Lower lobe of right lung (tissue), 2 donors: Measurements from ENCODE around the gene DYRK2. TPM values are rescaled to one million over a fixed set of nuclear protein-coding genes. Genes with fewer than 3 reads are reported as not detected.
A peak's percentile ranks its signal among the peaks of the same experiment; 100 is the strongest.

Experiments used
- ATAC-seq, 2 donors: fragments of 200-7000 bp; cut with Tn5 transposase; one replicate each; pipeline ENCODE4 v1.9.1; 2020 to 2022; ENCODE audit warnings: mild to moderate bottlenecking in 2 of 2, moderate library complexity in 2 of 2
- DNase-seq: peaks from one replicate; pipeline ENCODE4 v3.0.0-alpha.2; 2020
- H3K27ac ChIP-seq: fragments of 200-600 bp; one replicate; pipeline ENCODE4 v1.8.0; 2022
- H3K27me3 ChIP-seq: fragments of 200-600 bp; one replicate; pipeline ENCODE4 v1.8.0; 2022; ENCODE audit warnings: low read depth
- H3K36me3 ChIP-seq: fragments of 200-600 bp; one replicate; pipeline ENCODE4 v1.8.0; 2022; ENCODE audit warnings: mild to moderate bottlenecking
- H3K4me1 ChIP-seq: fragments of 200-600 bp; one replicate; pipeline ENCODE4 v1.8.0; 2022
- H3K4me3 ChIP-seq: fragments of 200-600 bp; one replicate; pipeline ENCODE4 v1.8.0; 2022; ENCODE audit warnings: mild to moderate bottlenecking
- H3K9me3 ChIP-seq: fragments of 200-600 bp; one replicate; pipeline ENCODE4 v1.8.0; 2022
- CTCF ChIP-seq: fragments of 200-600 bp; IDR thresholded peaks from one replicate; pipeline ENCODE4 v1.8.0; 2022; ENCODE audit warnings: antibody characterized with exemption, mild to moderate bottlenecking
- intact Hi-C: fragments of 100-400 bp; cut with DNase I; formaldehyde crosslinking; loops from one replicate; pipeline ENCODE4 v1.11.0; 2022
- total RNA-seq: library from RNA; stranded (reverse); fragmentation: NEBNext Ultra II Directional; extraction: Animal tissue kit (Norgen Biotek cat#: 25700); gene quantifications from one replicate; pipeline ENCODE4 v1.2.1, GENCODE V29; 2021
- donor health status: DM: no; HTN: yes; CAD: no; lungs with severe emphysema.

The DYRK2 gene
- total RNA-seq, 1 donor from 2014 or later: 17.6 TPM

- no peak for TF ChIP-seq CTCF
- H3K4me1 ChIP-seq: peaks cover 12% of the 10 kb centered on the region
- H3K27ac ChIP-seq: no peak overlapping the region
- no peak overlapping the region for H3K4me3 ChIP-seq
- peak; percentile 63 for DNase-seq
- ATAC-seq: peak; percentile 42 to 59
- H3K27me3 ChIP-seq: no peaks in the 10 kb centered on the region
- no peaks in the 10 kb centered on the region for H3K9me3 ChIP-seq
- no peaks in the 10 kb centered on the region for H3K36me3 ChIP-seq
- intact Hi-C loops: no loop called here
Measured at GRCh38 chr12:67633708-67634107, 14.8 kb upstream of the DYRK2 start.

- DNase-seq (no peak), ATAC-seq (peak in 1 of 2 donors; percentile 23)
- H3K27me3 ChIP-seq: no peaks in the 10 kb centered on the region
- no peaks in the 10 kb centered on the region for H3K36me3 ChIP-seq
- no peak for TF ChIP-seq CTCF
- H3K27ac ChIP-seq: no peak overlapping the region
- no peak overlapping the region for H3K4me3 ChIP-seq
- H3K4me1 ChIP-seq: peaks cover 12% of the 10 kb centered on the region
- intact Hi-C loops: no loop called here
- H3K9me3 ChIP-seq: no peaks in the 10 kb centered on the region
Measured at GRCh38 chr12:67634303-67634761, 14.2 kb upstream of the DYRK2 start.

- intact Hi-C loops: no loop called here
- no peaks in the 10 kb centered on the region for H3K4me1 ChIP-seq
- H3K9me3 ChIP-seq: no peaks in the 10 kb centered on the region
- TF ChIP-seq CTCF: no peak
- ATAC-seq (no peak), DNase-seq (no peak)
- H3K27me3 ChIP-seq: no peaks in the 10 kb centered on the region
- H3K27ac ChIP-seq: no peak overlapping the region
- H3K4me3 ChIP-seq: no peak overlapping the region
- no peaks in the 10 kb centered on the region for H3K36me3 ChIP-seq
Measured at GRCh38 chr12:67637718-67638117, 10.8 kb upstream of the DYRK2 start.

- DNase-seq: no peak
- Histone ChIP-seq H3K4me3 (no peak overlapping the region), H3K27me3 (no peaks in the 10 kb centered on the region), H3K36me3 (no peaks in the 10 kb centered on the region), H3K9me3 (no peaks in the 10 kb centered on the region), H3K4me1 (no peaks in the 10 kb centered on the region), H3K27ac (no peak overlapping the region)
- no peak for TF ChIP-seq CTCF
- intact Hi-C loops: no loop called here
- no peak for ATAC-seq
Measured at GRCh38 chr12:67638694-67639093, 9.9 kb upstream of the DYRK2 start.

- no peak overlapping the region for H3K4me3 ChIP-seq
- no peaks in the 10 kb centered on the region for H3K27me3 ChIP-seq
- no peak for TF ChIP-seq CTCF
- DNase-seq (no peak), ATAC-seq (no peak)
- no peaks in the 10 kb centered on the region for H3K9me3 ChIP-seq
- no peak overlapping the region for H3K27ac ChIP-seq
- H3K36me3 ChIP-seq: no peaks in the 10 kb centered on the region
- intact Hi-C loops: no loop called here
- no peaks in the 10 kb centered on the region for H3K4me1 ChIP-seq
Measured at GRCh38 chr12:67640863-67641262, 7.7 kb upstream of the DYRK2 start.

GRCh38 chr12:67645126-67645525 lies 3.4 kb upstream of the DYRK2 start:
- DNase-seq: no peak
- no peak overlapping the region for H3K4me3 ChIP-seq
- intact Hi-C loops: no loop called here
- ATAC-seq: no peak
- no peaks in the 10 kb centered on the region for H3K9me3 ChIP-seq
- peaks cover 3% of the 10 kb centered on the region for H3K4me1 ChIP-seq
- H3K27me3 ChIP-seq: no peaks in the 10 kb centered on the region
- no peaks in the 10 kb centered on the region for H3K36me3 ChIP-seq
- TF ChIP-seq CTCF: no peak
- H3K27ac ChIP-seq: no peak overlapping the region
